Regular cardiac myocyte (primary cell): ENCODE measurements around the gene SHBG. TPM values are rescaled to one million over a fixed set of nuclear protein-coding genes. Genes with fewer than 3 reads are reported as not detected.

Experiments
- total RNA-seq: library from RNA; depleted of rRNA; stranded (reverse); fragments of >200 nt; gene quantifications from 2 replicates; pipeline ENCODE4 v1.2.3, GENCODE V29; 2014

The SHBG gene
- total RNA-seq: 0.19 and 0.28 TPM in 2 replicates

GRCh38 chr17:7629939-7630571 lies at the start of gene SHBG:
Gene SHBG (plus strand): TSS chr17:7630135. CDS start chr17:7630173, 38 bp downstream.

GRCh38 chr17:7583253-7584109 lies 46.5 kb upstream of the SHBG start, which contains the start of gene MPDU1:
Gene MPDU1 (plus strand): TSS chr17:7583852. CDS start chr17:7583863, 11 bp downstream.

GRCh38 chr17:7589891-7590691 lies 39.8 kb upstream of the SHBG start, which contains the start of gene SOX15:
Gene SOX15 (minus strand): TSS chr17:7590094. CDS start chr17:7589676, 418 bp downstream.

GRCh38 chr17:7614425-7615264 lies 15.3 kb upstream of the SHBG start, which contains the start of gene FXR2:
Gene FXR2 (minus strand): TSS chr17:7614897. CDS start chr17:7614532, 365 bp downstream.

GRCh38 chr17:7627250-7628121 lies 2.4 kb upstream of the SHBG start, which contains the start of gene SAT2:
Gene SAT2 (minus strand): TSS chr17:7627821. CDS start chr17:7627635, 186 bp downstream.

GRCh38 chr17:7650509-7651096 lies 20.7 kb downstream of the SHBG start, which contains the start of gene ATP1B2:
Gene ATP1B2 (plus strand): TSS chr17:7650926. CDS start chr17:7651519, 593 bp downstream.

Other genes with a start within 250 kb of the SHBG start
- under 0.01 and 0.28 TPM in 2 replicates for gene TNK1, start 249.0 kb upstream of the SHBG start, total RNA-seq
- gene PLSCR3, start 235.6 kb upstream of the SHBG start, total RNA-seq: 14.4 and 15.5 TPM in 2 replicates
- gene TMEM256, start 226.0 kb upstream of the SHBG start, total RNA-seq: 88.0 and 144 TPM in 2 replicates
- gene NLGN2, start 222.3 kb upstream of the SHBG start, total RNA-seq: 2.3 and 4.2 TPM in 2 replicates
- gene SPEM1, start 209.8 kb upstream of the SHBG start, total RNA-seq: not detected in 2 replicates
- not detected in 2 replicates for gene SPEM2, start 204.5 kb upstream of the SHBG start, total RNA-seq
- gene SPEM3, start 201.3 kb upstream of the SHBG start, total RNA-seq: not detected in 2 replicates
- 1.5 and 2.3 TPM in 2 replicates for gene TMEM102, start 194.7 kb upstream of the SHBG start, total RNA-seq
- gene FGF11, start 190.6 kb upstream of the SHBG start, total RNA-seq: 2.5 and 14.7 TPM in 2 replicates
- 2.3 and 3.9 TPM in 2 replicates for gene CHRNB1, start 185.1 kb upstream of the SHBG start, total RNA-seq
- 14.8 and 21.4 TPM in 2 replicates for gene ZBTB4, start 150.5 kb upstream of the SHBG start, total RNA-seq
- gene SLC35G6, start 148.7 kb upstream of the SHBG start, total RNA-seq: not detected in 2 replicates
- 49.6 and 88.0 TPM in 2 replicates for gene POLR2A, start 145.8 kb upstream of the SHBG start, total RNA-seq
- gene TNFSF12, start 81.1 kb upstream of the SHBG start, total RNA-seq: 3.6 and 14.1 TPM in 2 replicates
- gene TNFSF13, start 71.4 kb upstream of the SHBG start, total RNA-seq: 0.38 and 1.1 TPM in 2 replicates
- 71.0 and 99.3 TPM in 2 replicates for gene SENP3, start 68.2 kb upstream of the SHBG start, total RNA-seq
- 7.5 and 15.2 TPM in 2 replicates for gene CD68, start 50.5 kb upstream of the SHBG start, total RNA-seq
- 54.4 and 115 TPM in 2 replicates for gene MPDU1, start 46.3 kb upstream of the SHBG start, total RNA-seq
- gene SOX15, start 40.0 kb upstream of the SHBG start, total RNA-seq: 0.28 and 0.38 TPM in 2 replicates
- 50.2 and 58.1 TPM in 2 replicates for gene FXR2, start 15.2 kb upstream of the SHBG start, total RNA-seq
- 25.5 and 30.2 TPM in 2 replicates for gene SAT2, start 2.3 kb upstream of the SHBG start, total RNA-seq
- gene ATP1B2, start 20.8 kb downstream of the SHBG start, total RNA-seq: not detected in 2 replicates
- gene TP53, start 57.4 kb downstream of the SHBG start, total RNA-seq: 16.3 and 28.4 TPM in 2 replicates
- 3.1 and 7.9 TPM in 2 replicates for gene WRAP53, start 58.3 kb downstream of the SHBG start, total RNA-seq
- under 0.01 and 0.19 TPM in 2 replicates for gene EFNB3, start 75.1 kb downstream of the SHBG start, total RNA-seq
- 0.19 and 0.56 TPM in 2 replicates for gene DNAH2, start 87.6 kb downstream of the SHBG start, total RNA-seq
- 4.2 and 68.6 TPM in 2 replicates for gene KDM6B, start 204.1 kb downstream of the SHBG start, total RNA-seq
- 0.58 TPM in 1 of 2 replicates, not detected in the other for gene TMEM88, start 224.9 kb downstream of the SHBG start, total RNA-seq
- gene NAA38, start 227.4 kb downstream of the SHBG start, total RNA-seq: 65.7 and 90.3 TPM in 2 replicates
- 13.0 and 13.6 TPM in 2 replicates for gene CYB5D1, start 227.9 kb downstream of the SHBG start, total RNA-seq